H1 (cell line): ENCODE data around the gene ELOA. TPM values are rescaled to one million over a fixed set of nuclear protein-coding genes. Genes with fewer than 3 reads are reported as not detected.

ENCODE experiments used
- CTCF ChIA-PET: fragments of 300-600 bp; sonication (Branson Sonifier 250); formaldehyde crosslinking; loops from one replicate; lab custom pipeline; 2021; ENCODE audit not compliant: partially characterized antibody; lab: Charles Lee
- POLR2A ChIA-PET: fragments of 300-600 bp; sonication (Branson Sonifier 250); formaldehyde crosslinking; loops from one replicate; lab custom pipeline; 2021; ENCODE audit warnings: inconsistent platforms; ENCODE audit not compliant: partially characterized antibody; lab: Charles Lee
- DNase-seq, 2 experiments: peaks; one replicate each; pipeline versions ENCODE4 v3.0.0 to v3.0.0-alpha.2; 2010 to 2022; ENCODE audit warnings: low spot score in 2 of 2, low read depth in 1 of 2, mixed read lengths in 1 of 2
- FAIRE-seq: peaks from 2 replicates; lab custom pipeline; 2011; peaks lifted over from hg19 to GRCh38; lab: Jason Lieb, UNC
- H2AFZ ChIP-seq: 2 replicates; pipeline ENCODE4 v1.8.1; 2012; ENCODE audit warnings: low read length, inconsistent platforms
- H2AK5ac ChIP-seq: 2 replicates; pipeline ENCODE4 v1.6.1; 2013; ENCODE audit warnings: low read depth, low read length
- H2BK120ac ChIP-seq: replicated peaks from 2 replicates; pipeline ENCODE3; 2013; ENCODE audit warnings: low read depth, low read length, inconsistent platforms
- H2BK12ac ChIP-seq: 2 replicates; pipeline ENCODE4 v1.6.1; 2013; ENCODE audit warnings: low read depth, low read length
- H2BK15ac ChIP-seq: 2 replicates; pipeline ENCODE4 v1.6.1; 2013; ENCODE audit warnings: low read length
- H2BK20ac ChIP-seq: 2 replicates; pipeline ENCODE4 v1.6.1; 2013; ENCODE audit warnings: low read length
- H2BK5ac ChIP-seq: 2 replicates; pipeline ENCODE4 v1.6.1; 2013; ENCODE audit warnings: low read depth, low read length
- H3K14ac ChIP-seq: 2 replicates; pipeline ENCODE4 v1.6.1; 2013; ENCODE audit warnings: inconsistent platforms; ENCODE audit not compliant: insufficient read length
- H3K18ac ChIP-seq: 2 replicates; pipeline ENCODE4 v1.6.1; 2013; ENCODE audit warnings: low read length; ENCODE audit errors: extremely low read depth
- H3K23ac ChIP-seq: 2 replicates; pipeline ENCODE4 v1.6.1; 2013; ENCODE audit warnings: inconsistent platforms; ENCODE audit not compliant: insufficient read length
- H3K23me2 ChIP-seq: 2 replicates; pipeline ENCODE4 v1.6.1; 2013; ENCODE audit warnings: low read depth, low read length
- H3K27ac ChIP-seq: 2 replicates; pipeline ENCODE4 v1.6.1; 2011; ENCODE audit warnings: low read depth, low read length, inconsistent platforms
- H3K27me3 ChIP-seq, 4 experiments: replicated peaks in 1 of 4; 1 replicate in 1 of 4; 2 replicates in 3 of 4; pipeline versions ENCODE4 v1.6.1 to v1.8.1; 2011 to 2013; ENCODE audit warnings: low read length in 3 of 4, mild to moderate bottlenecking in 3 of 4, inconsistent platforms in 2 of 4, mixed read lengths in 2 of 4, moderate library complexity in 1 of 4; ENCODE audit not compliant: control insufficient read depth in 3 of 4, insufficient read depth in 3 of 4; ENCODE audit errors: extremely low read depth in 1 of 4
- H3K36me3 ChIP-seq, 4 experiments: 2 replicates each; pipeline versions ENCODE4 v1.6.1 to v1.8.1; 2011 to 2013; ENCODE audit warnings: mild to moderate bottlenecking in 4 of 4, low read length in 3 of 4, moderate library complexity in 2 of 4, control low read depth in 1 of 4, inconsistent platforms in 1 of 4; ENCODE audit not compliant: insufficient read depth in 4 of 4, control insufficient read depth in 2 of 4
- H3K4ac ChIP-seq: replicated peaks from 2 replicates; pipeline ENCODE3; 2013; ENCODE audit warnings: low read length, low read depth, mixed read lengths, inconsistent platforms; ENCODE audit not compliant: insufficient read length
- H3K4me1 ChIP-seq, 4 experiments: replicated peaks in 1 of 4; 1 replicate in 1 of 4; 2 replicates in 3 of 4; pipeline versions ENCODE4 v1.6.1 to v1.8.1; 2011 to 2013; ENCODE audit warnings: low read length in 3 of 4, inconsistent platforms in 2 of 4, mixed read lengths in 1 of 4; ENCODE audit not compliant: insufficient read depth in 4 of 4, control insufficient read depth in 3 of 4
- H3K4me2 ChIP-seq, 2 experiments: 2 replicates each; pipeline versions ENCODE4 v1.6.1 to v1.8.1; 2011 to 2013; ENCODE audit warnings: low read depth in 2 of 2, low read length in 2 of 2, control low read depth in 1 of 2, inconsistent platforms in 1 of 2, mild to moderate bottlenecking in 1 of 2; ENCODE audit not compliant: insufficient read depth in 1 of 2
- H3K4me3 ChIP-seq, 4 experiments: fragments of 200-600, 300-600 bp in 1 of 4; sonication (generic), shearing (Covaris generic), sonication (Bioruptor Twin) in 1 of 4; 2 replicates each; pipeline versions ENCODE4 v1.5.1 to v1.8.1; 2011 to 2016; ENCODE audit warnings: low read length in 4 of 4, low read depth in 3 of 4, control low read depth in 2 of 4, inconsistent platforms in 2 of 4, mild to moderate bottlenecking in 2 of 4, mixed read lengths in 1 of 4, moderate library complexity in 1 of 4; ENCODE audit not compliant: insufficient read depth in 2 of 4; ENCODE audit errors: extremely low read depth in 1 of 4
- H3K56ac ChIP-seq: replicated peaks from 2 replicates; pipeline ENCODE3; 2013; ENCODE audit warnings: low read depth, mild to moderate bottlenecking, mixed read lengths, low read length, inconsistent platforms; ENCODE audit not compliant: insufficient read length
- H3K79me1 ChIP-seq: 2 replicates; pipeline ENCODE4 v1.6.1; 2013; ENCODE audit warnings: low read depth, low read length, control low read depth
- H3K79me2 ChIP-seq, 2 experiments: 2 replicates each; pipeline versions ENCODE4 v1.6.1 to v1.8.1; 2012 to 2013; ENCODE audit warnings: low read length in 2 of 2, mild to moderate bottlenecking in 2 of 2, inconsistent platforms in 1 of 2; ENCODE audit not compliant: insufficient read depth in 2 of 2, control insufficient read depth in 1 of 2
- H3K9ac ChIP-seq, 4 experiments: replicated peaks in 1 of 4; 1 replicate in 1 of 4; 2 replicates in 3 of 4; pipeline versions ENCODE4 v1.6.1 to v1.8.1; 2011 to 2013; ENCODE audit warnings: low read depth in 3 of 4, low read length in 3 of 4, control low read depth in 2 of 4, mild to moderate bottlenecking in 2 of 4, moderate library complexity in 2 of 4, inconsistent platforms in 1 of 4; ENCODE audit errors: extremely low read depth in 1 of 4
- H3K9me3 ChIP-seq, 2 experiments: 2 replicates each; pipeline versions ENCODE4 v1.6.1 to v1.8.1; 2012 to 2013; ENCODE audit warnings: mild to moderate bottlenecking in 2 of 2, moderate library complexity in 2 of 2, control low read depth in 1 of 2, inconsistent platforms in 1 of 2, low read depth in 1 of 2, low read length in 1 of 2, mixed read lengths in 1 of 2; ENCODE audit not compliant: insufficient read depth in 2 of 2
- H4K20me1 ChIP-seq, 2 experiments: replicated peaks in 1 of 2; 2 replicates each; pipeline versions ENCODE3 to v1.8.1; 2011 to 2013; ENCODE audit warnings: inconsistent platforms in 2 of 2, low read length in 2 of 2, mild to moderate bottlenecking in 1 of 2; ENCODE audit not compliant: insufficient read depth in 2 of 2, control insufficient read depth in 1 of 2
- H4K5ac ChIP-seq: 2 replicates; pipeline ENCODE4 v1.6.1; 2013; ENCODE audit warnings: low read length, low read depth, mixed read lengths, inconsistent platforms; ENCODE audit not compliant: insufficient read length
- H4K8ac ChIP-seq: 2 replicates; pipeline ENCODE4 v1.8.0; 2013; ENCODE audit warnings: mild to moderate bottlenecking, moderate library complexity, low read length, inconsistent platforms; ENCODE audit not compliant: insufficient read depth; ENCODE audit errors: extremely low read depth
- H4K91ac ChIP-seq: replicated peaks from 2 replicates; pipeline ENCODE3; 2013; ENCODE audit warnings: low read length, mixed read lengths, inconsistent platforms; ENCODE audit not compliant: insufficient read length
- ASH2L ChIP-seq: fragments of 200-600, 300-600 bp; sonication (generic); IDR thresholded peaks from one replicate; pipeline ENCODE4 v1.7.1; 2017; ENCODE audit warnings: low read length
- ATF2 ChIP-seq: IDR thresholded peaks from 2 replicates; pipeline ENCODE4 v1.6.1; 2012; ENCODE audit warnings: low read length, inconsistent platforms
- BRCA1 ChIP-seq: IDR thresholded peaks from 2 replicates; pipeline ENCODE4 v1.6.1; 2012; ENCODE audit warnings: low read depth, low read length, improper control_type of control experiment
- CHD2 ChIP-seq: IDR thresholded peaks from 2 replicates; pipeline ENCODE4 v1.6.1; 2012; ENCODE audit warnings: low read length, improper control_type of control experiment
- PHF8 ChIP-seq: fragments of 200-600 bp; sonication (generic); conservative IDR thresholded peaks from 2 replicates; pipeline ENCODE4 v1.7.1; 2012; ENCODE audit warnings: low read depth, mild to moderate bottlenecking, inconsistent platforms, low read length, moderate library complexity
- RFX5 ChIP-seq: IDR thresholded peaks from 2 replicates; pipeline ENCODE4 v1.6.1; 2011; ENCODE audit warnings: low read depth, low read length, improper control_type of control experiment, borderline replicate concordance
- SIRT6 ChIP-seq: IDR thresholded peaks from one replicate; pipeline ENCODE4 v1.7.1; 2012; ENCODE audit warnings: low read length, inconsistent platforms
- SRF ChIP-seq: IDR thresholded peaks from 2 replicates; pipeline ENCODE4 v1.6.1; 2011; ENCODE audit warnings: mild to moderate bottlenecking, low read depth, low read length, moderate library complexity
- SUZ12 ChIP-seq: fragments of 200-600 bp; sonication (generic); IDR thresholded peaks from 2 replicates; pipeline ENCODE4 v1.6.1; 2012; ENCODE audit warnings: mild to moderate bottlenecking, inconsistent platforms, low read length, moderate library complexity, mixed read lengths
- TAF7 ChIP-seq: optimal IDR thresholded peaks from 2 replicates; pipeline ENCODE3; 2011; ENCODE audit warnings: low read depth, mild to moderate bottlenecking, inconsistent platforms, low read length, moderate library complexity, borderline replicate concordance
- ZNF274 ChIP-seq: IDR thresholded peaks from 2 replicates; pipeline ENCODE4 v1.7.0; 2012; ENCODE audit warnings: low read length, borderline replicate concordance; ENCODE audit errors: extremely low read depth
- WGBS, 2 experiments: shearing (Covaris generic) in 1 of 2; methylation state at CpG; one replicate each; pipeline versions ENCODE4 v1.1.6 to v1.1.7; 2013 to 2015; ENCODE audit warnings: low lambda C conversion rate in 2 of 2, mixed read lengths in 2 of 2, inconsistent platforms in 1 of 2, low coverage in 1 of 2, missing lambda C conversion rate in 1 of 2; ENCODE audit not compliant: insufficient replicate concordance in 2 of 2, insufficient coverage in 1 of 2, insufficient read length in 1 of 2; ENCODE audit errors: extremely low coverage in 1 of 2, missing lambda C conversion rate in 1 of 2; 5-methylcytosine and 5-hydroxymethylcytosine counted together
- polyA plus RNA-seq, 7 experiments: library from polyadenylated mRNA; depleted of rRNA in 3 of 7; stranded (reverse) in 5 of 7; unstranded in 2 of 7; fragments of >200 nt in 5 of 7; fragments of 200-250 nt in 2 of 7; gene quantifications; 1 replicate in 5 of 7; 2 replicates in 1 of 7; 4 replicates in 1 of 7; pipeline versions ENCODE4 v1.2.1 to v1.2.3, GENCODE V29; 2011 to 2013; ENCODE audit warnings: missing spikeins in 2 of 7, mixed read lengths in 2 of 7
- total RNA-seq: library from RNA; stranded (reverse); fragmentation: NEBNext Ultra II Directional; extraction: Animal tissue kit (Norgen Biotek cat#: 25700); gene quantifications from 2 replicates; pipeline ENCODE4 v1.2.1, GENCODE V29; 2021
- TF ChIP-seq, protein P1 (sequence below): IDR thresholded peaks from 2 replicates; pipeline ENCODE4 v1.6.1; 2012; ENCODE audit warnings: inconsistent platforms

Gene ELOA
- total and polyA plus RNA-seq, 2 of the 8 experiments (the other 6 are each of a cell fraction or from before 2014, with no cell fraction given): 15.7 to 61.1 TPM

GRCh38 chr1:23768733-23769132 lies 25.5 kb downstream of the ELOA start:
- Histone ChIP-seq H3K23ac (no peak overlapping the region), H3K23me2 (no peaks in the 10 kb centered on the region), H2AK5ac (no peak overlapping the region), H2BK20ac (no peak overlapping the region), H2BK5ac (no peak overlapping the region), H3K4me2 (no peak overlapping the region), H3K27me3 (no peaks in the 10 kb centered on the region), H2BK15ac (no peak overlapping the region), H4K5ac (no peak overlapping the region), H3K4me3 (no peak overlapping the region), H2AFZ (no peak overlapping the region), H2BK12ac (no peak overlapping the region), H3K79me1 (no peaks in the 10 kb centered on the region), H3K4me1 (no peaks in the 10 kb centered on the region), H3K79me2 (no peaks in the 10 kb centered on the region), H4K91ac (no peak overlapping the region), H3K9ac (no peak overlapping the region), H2BK120ac (no peak overlapping the region), H3K56ac (no peak overlapping the region), H3K18ac (no peak overlapping the region), H4K8ac (no peak overlapping the region), H3K4ac (no peak overlapping the region), H3K9me3 (no peaks in the 10 kb centered on the region), H3K14ac (no peak overlapping the region), H3K36me3 (peaks cover 2 to 6% (median 4%) of the 10 kb centered on the region in 4 experiments; a peak in 4 of 8 replicates), H3K27ac (no peak overlapping the region), H4K20me1 (peaks cover 0 to 1% of the 10 kb centered on the region in 2 experiments)
- ChIA-PET POLR2A (interaction anchor here (0.8 to 1.0 kb wide), 2 partner anchors 25 to 44 kb away, joined by 3 read pairs; partner anchors contain the start of gene ELOA), CTCF (interaction anchor here (0.9 to 1.6 kb wide), 3 partner anchors 11 to 30 kb away, joined by 3 to 4 read pairs (median 3); no protein-coding TSS in a partner anchor)
- no peak for DNase-seq
- WGBS, 2 experiments: 88% methylated on average over 5 of the region's 5 CpGs; no CpG with 5 or more reads in 1 of the 2 experiments
- FAIRE-seq: no peak
- no peak for TF ChIP-seq TAF7
- no peak for TF ChIP-seq ZNF274
- no peak for TF ChIP-seq SRF
- TF ChIP-seq RFX5: no peak
- no peak for TF ChIP-seq SIRT6
- no peak for TF ChIP-seq BRCA1
- no peak for TF ChIP-seq SUZ12
- TF ChIP-seq, protein P1, sequence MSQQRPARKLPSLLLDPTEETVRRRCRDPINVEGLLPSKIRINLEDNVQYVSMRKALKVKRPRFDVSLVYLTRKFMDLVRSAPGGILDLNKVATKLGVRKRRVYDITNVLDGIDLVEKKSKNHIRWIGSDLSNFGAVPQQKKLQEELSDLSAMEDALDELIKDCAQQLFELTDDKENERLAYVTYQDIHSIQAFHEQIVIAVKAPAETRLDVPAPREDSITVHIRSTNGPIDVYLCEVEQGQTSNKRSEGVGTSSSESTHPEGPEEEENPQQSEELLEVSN: no peak
- TF ChIP-seq PHF8: no peak
- TF ChIP-seq ATF2: no peak
- no peak for TF ChIP-seq ASH2L
- no peak for TF ChIP-seq CHD2
